H1 (cell line): Measurements from ENCODE around the gene BTRC. TPM values are rescaled to one million over a fixed set of nuclear protein-coding genes. Genes with fewer than 3 reads are reported as not detected.

Experiments used
- CTCF ChIA-PET: fragments of 300-600 bp; sonication (Branson Sonifier 250); formaldehyde crosslinking; loops from one replicate; lab custom pipeline; 2021; ENCODE audit not compliant: partially characterized antibody; lab: Charles Lee
- POLR2A ChIA-PET: fragments of 300-600 bp; sonication (Branson Sonifier 250); formaldehyde crosslinking; loops from one replicate; lab custom pipeline; 2021; ENCODE audit warnings: inconsistent platforms; ENCODE audit not compliant: partially characterized antibody; lab: Charles Lee
- DNase-seq, 2 experiments: peaks; one replicate each; pipeline versions ENCODE4 v3.0.0 to v3.0.0-alpha.2; 2010 to 2022; ENCODE audit warnings: low spot score in 2 of 2, low read depth in 1 of 2, mixed read lengths in 1 of 2
- FAIRE-seq: peaks from 2 replicates; lab custom pipeline; 2011; peaks lifted over from hg19 to GRCh38; lab: Jason Lieb, UNC
- H2AFZ ChIP-seq: 2 replicates; pipeline ENCODE4 v1.8.1; 2012; ENCODE audit warnings: low read length, inconsistent platforms
- H2AK5ac ChIP-seq: 2 replicates; pipeline ENCODE4 v1.6.1; 2013; ENCODE audit warnings: low read depth, low read length
- H2BK120ac ChIP-seq: replicated peaks from 2 replicates; pipeline ENCODE3; 2013; ENCODE audit warnings: low read depth, low read length, inconsistent platforms
- H2BK12ac ChIP-seq: 2 replicates; pipeline ENCODE4 v1.6.1; 2013; ENCODE audit warnings: low read depth, low read length
- H2BK15ac ChIP-seq: 2 replicates; pipeline ENCODE4 v1.6.1; 2013; ENCODE audit warnings: low read length
- H2BK20ac ChIP-seq: 2 replicates; pipeline ENCODE4 v1.6.1; 2013; ENCODE audit warnings: low read length
- H2BK5ac ChIP-seq: 2 replicates; pipeline ENCODE4 v1.6.1; 2013; ENCODE audit warnings: low read depth, low read length
- H3K14ac ChIP-seq: 2 replicates; pipeline ENCODE4 v1.6.1; 2013; ENCODE audit warnings: inconsistent platforms; ENCODE audit not compliant: insufficient read length
- H3K18ac ChIP-seq: 2 replicates; pipeline ENCODE4 v1.6.1; 2013; ENCODE audit warnings: low read length; ENCODE audit errors: extremely low read depth
- H3K23ac ChIP-seq: 2 replicates; pipeline ENCODE4 v1.6.1; 2013; ENCODE audit warnings: inconsistent platforms; ENCODE audit not compliant: insufficient read length
- H3K23me2 ChIP-seq: 2 replicates; pipeline ENCODE4 v1.6.1; 2013; ENCODE audit warnings: low read depth, low read length
- H3K27ac ChIP-seq: 2 replicates; pipeline ENCODE4 v1.6.1; 2011; ENCODE audit warnings: low read depth, low read length, inconsistent platforms
- H3K27me3 ChIP-seq, 4 experiments: replicated peaks in 1 of 4; 1 replicate in 1 of 4; 2 replicates in 3 of 4; pipeline versions ENCODE4 v1.6.1 to v1.8.1; 2011 to 2013; ENCODE audit warnings: low read length in 3 of 4, mild to moderate bottlenecking in 3 of 4, inconsistent platforms in 2 of 4, mixed read lengths in 2 of 4, moderate library complexity in 1 of 4; ENCODE audit not compliant: control insufficient read depth in 3 of 4, insufficient read depth in 3 of 4; ENCODE audit errors: extremely low read depth in 1 of 4
- H3K36me3 ChIP-seq, 4 experiments: 2 replicates each; pipeline versions ENCODE4 v1.6.1 to v1.8.1; 2011 to 2013; ENCODE audit warnings: mild to moderate bottlenecking in 4 of 4, low read length in 3 of 4, moderate library complexity in 2 of 4, control low read depth in 1 of 4, inconsistent platforms in 1 of 4; ENCODE audit not compliant: insufficient read depth in 4 of 4, control insufficient read depth in 2 of 4
- H3K4ac ChIP-seq: replicated peaks from 2 replicates; pipeline ENCODE3; 2013; ENCODE audit warnings: low read length, low read depth, mixed read lengths, inconsistent platforms; ENCODE audit not compliant: insufficient read length
- H3K4me1 ChIP-seq, 4 experiments: replicated peaks in 1 of 4; 1 replicate in 1 of 4; 2 replicates in 3 of 4; pipeline versions ENCODE4 v1.6.1 to v1.8.1; 2011 to 2013; ENCODE audit warnings: low read length in 3 of 4, inconsistent platforms in 2 of 4, mixed read lengths in 1 of 4; ENCODE audit not compliant: insufficient read depth in 4 of 4, control insufficient read depth in 3 of 4
- H3K4me2 ChIP-seq, 2 experiments: 2 replicates each; pipeline versions ENCODE4 v1.6.1 to v1.8.1; 2011 to 2013; ENCODE audit warnings: low read depth in 2 of 2, low read length in 2 of 2, control low read depth in 1 of 2, inconsistent platforms in 1 of 2, mild to moderate bottlenecking in 1 of 2; ENCODE audit not compliant: insufficient read depth in 1 of 2
- H3K4me3 ChIP-seq, 4 experiments: fragments of 200-600, 300-600 bp in 1 of 4; sonication (generic), shearing (Covaris generic), sonication (Bioruptor Twin) in 1 of 4; 2 replicates each; pipeline versions ENCODE4 v1.5.1 to v1.8.1; 2011 to 2016; ENCODE audit warnings: low read length in 4 of 4, low read depth in 3 of 4, control low read depth in 2 of 4, inconsistent platforms in 2 of 4, mild to moderate bottlenecking in 2 of 4, mixed read lengths in 1 of 4, moderate library complexity in 1 of 4; ENCODE audit not compliant: insufficient read depth in 2 of 4; ENCODE audit errors: extremely low read depth in 1 of 4
- H3K56ac ChIP-seq: replicated peaks from 2 replicates; pipeline ENCODE3; 2013; ENCODE audit warnings: low read depth, mild to moderate bottlenecking, mixed read lengths, low read length, inconsistent platforms; ENCODE audit not compliant: insufficient read length
- H3K79me1 ChIP-seq: 2 replicates; pipeline ENCODE4 v1.6.1; 2013; ENCODE audit warnings: low read depth, low read length, control low read depth
- H3K79me2 ChIP-seq, 2 experiments: 2 replicates each; pipeline versions ENCODE4 v1.6.1 to v1.8.1; 2012 to 2013; ENCODE audit warnings: low read length in 2 of 2, mild to moderate bottlenecking in 2 of 2, inconsistent platforms in 1 of 2; ENCODE audit not compliant: insufficient read depth in 2 of 2, control insufficient read depth in 1 of 2
- H3K9ac ChIP-seq, 4 experiments: replicated peaks in 1 of 4; 1 replicate in 1 of 4; 2 replicates in 3 of 4; pipeline versions ENCODE4 v1.6.1 to v1.8.1; 2011 to 2013; ENCODE audit warnings: low read depth in 3 of 4, low read length in 3 of 4, control low read depth in 2 of 4, mild to moderate bottlenecking in 2 of 4, moderate library complexity in 2 of 4, inconsistent platforms in 1 of 4; ENCODE audit errors: extremely low read depth in 1 of 4
- H3K9me3 ChIP-seq, 2 experiments: 2 replicates each; pipeline versions ENCODE4 v1.6.1 to v1.8.1; 2012 to 2013; ENCODE audit warnings: mild to moderate bottlenecking in 2 of 2, moderate library complexity in 2 of 2, control low read depth in 1 of 2, inconsistent platforms in 1 of 2, low read depth in 1 of 2, low read length in 1 of 2, mixed read lengths in 1 of 2; ENCODE audit not compliant: insufficient read depth in 2 of 2
- H4K20me1 ChIP-seq, 2 experiments: replicated peaks in 1 of 2; 2 replicates each; pipeline versions ENCODE3 to v1.8.1; 2011 to 2013; ENCODE audit warnings: inconsistent platforms in 2 of 2, low read length in 2 of 2, mild to moderate bottlenecking in 1 of 2; ENCODE audit not compliant: insufficient read depth in 2 of 2, control insufficient read depth in 1 of 2
- H4K5ac ChIP-seq: 2 replicates; pipeline ENCODE4 v1.6.1; 2013; ENCODE audit warnings: low read length, low read depth, mixed read lengths, inconsistent platforms; ENCODE audit not compliant: insufficient read length
- H4K8ac ChIP-seq: 2 replicates; pipeline ENCODE4 v1.8.0; 2013; ENCODE audit warnings: mild to moderate bottlenecking, moderate library complexity, low read length, inconsistent platforms; ENCODE audit not compliant: insufficient read depth; ENCODE audit errors: extremely low read depth
- H4K91ac ChIP-seq: replicated peaks from 2 replicates; pipeline ENCODE3; 2013; ENCODE audit warnings: low read length, mixed read lengths, inconsistent platforms; ENCODE audit not compliant: insufficient read length
- CREB1 ChIP-seq: IDR thresholded peaks from 2 replicates; pipeline ENCODE4 v1.6.1; 2012; ENCODE audit warnings: inconsistent platforms
- CTBP2 ChIP-seq: IDR thresholded peaks from 2 replicates; pipeline ENCODE4 v1.7.0; 2011; ENCODE audit warnings: borderline replicate concordance, mild to moderate bottlenecking, moderate library complexity, mixed read lengths, low read length; ENCODE audit not compliant: insufficient read depth, insufficient read length
- EZH2 ChIP-seq: fragments of 200-600 bp; sonication (generic); IDR thresholded peaks from 2 replicates; pipeline ENCODE4 v1.7.1; 2012; ENCODE audit warnings: low read depth, mild to moderate bottlenecking, moderate library complexity, low read length, inconsistent platforms; ENCODE audit not compliant: severe bottlenecking
- FOSL1 ChIP-seq: IDR thresholded peaks from 2 replicates; pipeline ENCODE4 v1.6.1; 2011; ENCODE audit warnings: mild to moderate bottlenecking, low read depth, low read length, moderate library complexity; ENCODE audit not compliant: insufficient read depth
- GABPA ChIP-seq: IDR thresholded peaks from 2 replicates; pipeline ENCODE4 v1.6.1; 2011; ENCODE audit warnings: mild to moderate bottlenecking, low read length, moderate library complexity, borderline replicate concordance; ENCODE audit not compliant: insufficient read depth
- SIN3A ChIP-seq, 2 experiments: IDR thresholded peaks in 1 of 2; conservative IDR thresholded peaks in 1 of 2; 2 replicates each; pipeline ENCODE4 v1.6.1; 2011 to 2012; ENCODE audit warnings: low read length in 2 of 2, improper control_type of control experiment in 1 of 2, low read depth in 1 of 2, mild to moderate bottlenecking in 1 of 2
- TBP ChIP-seq: IDR thresholded peaks from 2 replicates; pipeline ENCODE4 v1.6.1; 2011; ENCODE audit warnings: low read depth, low read length, improper control_type of control experiment
- TCF12 ChIP-seq: IDR thresholded peaks from 2 replicates; pipeline ENCODE4 v1.6.1; 2011; ENCODE audit warnings: low read depth, mild to moderate bottlenecking, low read length
- WGBS, 2 experiments: shearing (Covaris generic) in 1 of 2; methylation state at CpG; one replicate each; pipeline versions ENCODE4 v1.1.6 to v1.1.7; 2013 to 2015; ENCODE audit warnings: low lambda C conversion rate in 2 of 2, mixed read lengths in 2 of 2, inconsistent platforms in 1 of 2, low coverage in 1 of 2, missing lambda C conversion rate in 1 of 2; ENCODE audit not compliant: insufficient replicate concordance in 2 of 2, insufficient coverage in 1 of 2, insufficient read length in 1 of 2; ENCODE audit errors: extremely low coverage in 1 of 2, missing lambda C conversion rate in 1 of 2; 5-methylcytosine and 5-hydroxymethylcytosine counted together
- polyA plus RNA-seq, 7 experiments: library from polyadenylated mRNA; depleted of rRNA in 3 of 7; stranded (reverse) in 5 of 7; unstranded in 2 of 7; fragments of >200 nt in 5 of 7; fragments of 200-250 nt in 2 of 7; gene quantifications; 1 replicate in 5 of 7; 2 replicates in 1 of 7; 4 replicates in 1 of 7; pipeline versions ENCODE4 v1.2.1 to v1.2.3, GENCODE V29; 2011 to 2013; ENCODE audit warnings: missing spikeins in 2 of 7, mixed read lengths in 2 of 7
- total RNA-seq: library from RNA; stranded (reverse); fragmentation: NEBNext Ultra II Directional; extraction: Animal tissue kit (Norgen Biotek cat#: 25700); gene quantifications from 2 replicates; pipeline ENCODE4 v1.2.1, GENCODE V29; 2021
- TF ChIP-seq, protein P1 (sequence below): IDR thresholded peaks from 2 replicates; pipeline ENCODE4 v1.6.1; 2012; ENCODE audit warnings: inconsistent platforms
- TF ChIP-seq, protein P2 (sequence below): IDR thresholded peaks from 2 replicates; pipeline ENCODE4 v1.6.1; 2011; ENCODE audit warnings: low read depth, mild to moderate bottlenecking, low read length; ENCODE audit not compliant: insufficient read depth

Gene BTRC
- total and polyA plus RNA-seq, 2 of the 8 experiments (the other 6 are each of a cell fraction or from before 2014, with no cell fraction given) = 9.9 to 24.7 TPM

DNA sequence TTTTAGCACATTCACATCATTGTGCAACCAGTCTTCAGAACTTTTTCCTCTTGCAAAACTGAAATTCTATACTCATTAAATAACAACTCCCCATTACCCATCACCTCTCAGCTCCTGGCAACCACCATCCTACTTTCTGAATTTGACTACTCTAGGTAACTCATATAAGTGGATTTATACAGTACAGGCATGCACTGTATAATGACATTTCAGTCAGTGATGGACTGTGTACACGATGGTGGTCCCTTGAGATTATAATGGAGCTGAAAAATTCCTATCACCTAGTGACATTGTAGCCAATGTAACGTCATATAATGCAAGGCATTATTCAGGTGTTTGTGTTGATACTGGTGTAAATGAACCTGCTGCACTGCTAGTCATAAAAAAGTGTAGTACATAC is 60.1 kb downstream of the BTRC start:
- Histone ChIP-seq H3K4me2 (no peak overlapping the region), H4K5ac (no peak overlapping the region), H4K8ac (no peak overlapping the region), H2AFZ (no peak overlapping the region), H2BK120ac (no peak overlapping the region), H3K4ac (no peak overlapping the region), H3K23me2 (no peaks in the 10 kb centered on the region), H2BK12ac (no peak overlapping the region), H3K14ac (no peak overlapping the region), H2BK20ac (no peak overlapping the region), H3K4me1 (no peaks in the 10 kb centered on the region), H3K9ac (no peak overlapping the region), H3K27me3 (no peaks in the 10 kb centered on the region), H3K56ac (no peak overlapping the region), H3K79me2 (no peaks in the 10 kb centered on the region), H3K4me3 (no peak overlapping the region), H3K36me3 (no peaks in the 10 kb centered on the region), H2BK5ac (no peak overlapping the region), H2AK5ac (no peak overlapping the region), H3K79me1 (no peaks in the 10 kb centered on the region; the same call in 1 of the 2 replicates), H3K18ac (no peak overlapping the region), H2BK15ac (no peak overlapping the region), H4K91ac (no peak overlapping the region), H3K23ac (no peak overlapping the region), H3K9me3 (no peaks in the 10 kb centered on the region), H4K20me1 (peaks cover 0 to 1% of the 10 kb centered on the region in 2 experiments), H3K27ac (no peak overlapping the region)
- ChIA-PET POLR2A (no interaction called here), CTCF (interaction anchor here (0.5 to 1.2 kb wide), 2 partner anchors 31 to 122 kb away, joined by 3 read pairs; no protein-coding TSS in a partner anchor)
- FAIRE-seq (no peak), DNase-seq (no peak)
- WGBS, 2 experiments = 94% methylated on average over 2 of the region's 2 CpGs; no CpG with 5 or more reads in 1 of the 2 experiments
- TF ChIP-seq, protein P1, sequence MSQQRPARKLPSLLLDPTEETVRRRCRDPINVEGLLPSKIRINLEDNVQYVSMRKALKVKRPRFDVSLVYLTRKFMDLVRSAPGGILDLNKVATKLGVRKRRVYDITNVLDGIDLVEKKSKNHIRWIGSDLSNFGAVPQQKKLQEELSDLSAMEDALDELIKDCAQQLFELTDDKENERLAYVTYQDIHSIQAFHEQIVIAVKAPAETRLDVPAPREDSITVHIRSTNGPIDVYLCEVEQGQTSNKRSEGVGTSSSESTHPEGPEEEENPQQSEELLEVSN = no peak
- TF ChIP-seq CREB1 (no peak), TCF12 (no peak), TBP (no peak), GABPA (no peak), EZH2 (no peak), FOSL1 (no peak), CTBP2 (no peak), SIN3A (conservative IDR thresholded peaks at IDR 0.05 in 1 of 2, IDR thresholded peaks at IDR 0.05 in 1 of 2; ENCODE audit: low read depth in 1 of 2, low read length in 2 of 2) (no peak)
- TF ChIP-seq, protein P2, sequence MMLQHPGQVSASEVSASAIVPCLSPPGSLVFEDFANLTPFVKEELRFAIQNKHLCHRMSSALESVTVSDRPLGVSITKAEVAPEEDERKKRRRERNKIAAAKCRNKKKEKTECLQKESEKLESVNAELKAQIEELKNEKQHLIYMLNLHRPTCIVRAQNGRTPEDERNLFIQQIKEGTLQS = no peak
